HFFc6 (cell line): ENCODE results near the gene RRM1. TPM values are rescaled to one million over a fixed set of nuclear protein-coding genes. Genes with fewer than 3 reads are reported as not detected.
"Not testable (repeated sequence)": the region's sequence is repeated elsewhere in the genome, so short reads cannot be mapped to it uniquely, and the experiment has no call there.

ENCODE experiments used
- DNase-seq: peaks from one replicate; pipeline ENCODE4 v3.0.0-alpha.2; 2018
- H3K27ac Mint-ChIP-seq: 2 replicates; pipeline ENCODE4 v1.8.0; 2020; ENCODE audit warnings: mild to moderate bottlenecking, mixed read lengths
- H3K27me3 Mint-ChIP-seq: 2 replicates; pipeline ENCODE4 v1.8.0; 2021; ENCODE audit warnings: mild to moderate bottlenecking, moderate library complexity, mixed read lengths; ENCODE audit not compliant: insufficient read depth
- H3K36me3 Mint-ChIP-seq: 2 replicates; pipeline ENCODE4 v1.8.0; 2021; ENCODE audit warnings: low read depth, mixed read lengths
- H3K4me1 Mint-ChIP-seq: 2 replicates; pipeline ENCODE4 v1.8.0; 2020; ENCODE audit warnings: low read depth, mixed read lengths
- H3K4me3 Mint-ChIP-seq: 2 replicates; pipeline ENCODE4 v1.8.0; 2020; ENCODE audit warnings: mild to moderate bottlenecking, moderate library complexity, mixed read lengths
- H3K9me3 Mint-ChIP-seq: 2 replicates; pipeline ENCODE4 v1.8.0; 2020; ENCODE audit warnings: mild to moderate bottlenecking, mixed read lengths
- CTCF ChIP-seq: fragments of 200-600 bp; sonication (generic); IDR thresholded peaks from 2 replicates; pipeline ENCODE4 v1.5.0; 2021; ENCODE audit warnings: antibody characterized with exemption, mild to moderate bottlenecking
- total RNA-seq, 6 experiments: library from RNA; stranded (reverse); fragmentation: NEBNext Ultra II Directional; extraction: Animal tissue kit (Norgen Biotek cat#: 25700); gene quantifications; 2 replicates in 1 of 6; 3 replicates in 5 of 6; pipeline ENCODE4 v1.2.3, GENCODE V29; 2021

RRM1 gene
- total RNA-seq, 6 experiments from 2014 or later, result 68.1 to 145 (median 126) TPM

GRCh38 chr11:4140067-4140636 lies 45.6 kb downstream of the RRM1 start:
- Mint-ChIP-seq H3K9me3 (peaks cover 8% of the 10 kb centered on the region), H3K4me3 (no peak overlapping the region), H3K36me3 (peaks cover 60% of the 10 kb centered on the region), H3K27me3 (no peaks in the 10 kb centered on the region; the same call in 1 of the 2 replicates), H3K27ac (no peak overlapping the region), H3K4me1 (peaks cover 11% of the 10 kb centered on the region)
- no peak for DNase-seq
- TF ChIP-seq CTCF, result no peak

GRCh38 chr11:4146070-4146771 lies 51.6 kb downstream of the RRM1 start:
- H3K36me3 Mint-ChIP-seq, result peaks cover 16% of the 10 kb centered on the region
- no peaks in the 10 kb centered on the region for H3K9me3 Mint-ChIP-seq
- TF ChIP-seq CTCF, result no peak
- no peaks in the 10 kb centered on the region for H3K27me3 Mint-ChIP-seq
- no peak overlapping the region for H3K27ac Mint-ChIP-seq
- no peaks in the 10 kb centered on the region for H3K4me1 Mint-ChIP-seq
- H3K4me3 Mint-ChIP-seq, result no peak overlapping the region
- no peak for DNase-seq

- no peak overlapping the region for H3K4me3 Mint-ChIP-seq
- H3K27me3 Mint-ChIP-seq, result no peaks in the 10 kb centered on the region
- no peak for TF ChIP-seq CTCF
- no peak for DNase-seq
- no peaks in the 10 kb centered on the region for H3K9me3 Mint-ChIP-seq
- H3K36me3 Mint-ChIP-seq, result peaks cover 12% of the 10 kb centered on the region; the same call in 1 of the 2 replicates
- H3K27ac Mint-ChIP-seq, result no peak overlapping the region
- H3K4me1 Mint-ChIP-seq, result no peaks in the 10 kb centered on the region
These were observed 52.1 kb downstream of the RRM1 start for GRCh38 chr11:4146772-4147098.

GRCh38 chr11:4154503-4154902 lies 59.9 kb downstream of the RRM1 start:
- H3K4me1 Mint-ChIP-seq, result no peaks in the 10 kb centered on the region
- no peaks in the 10 kb centered on the region for H3K27me3 Mint-ChIP-seq
- no peaks in the 10 kb centered on the region for H3K9me3 Mint-ChIP-seq
- no peak overlapping the region for H3K4me3 Mint-ChIP-seq
- no peaks in the 10 kb centered on the region for H3K36me3 Mint-ChIP-seq
- no peak overlapping the region for H3K27ac Mint-ChIP-seq
- no peak for TF ChIP-seq CTCF
- DNase-seq, result no peak

- Mint-ChIP-seq H3K9me3 (no peaks in the 10 kb centered on the region), H3K36me3 (no peaks in the 10 kb centered on the region), H3K4me1 (no peaks in the 10 kb centered on the region), H3K4me3 (no peak overlapping the region), H3K27ac (no peak overlapping the region), H3K27me3 (no peaks in the 10 kb centered on the region)
- no peak for DNase-seq
- no peak for TF ChIP-seq CTCF
These were observed 62.0 kb downstream of the RRM1 start for GRCh38 chr11:4156571-4156970.

GRCh38 chr11:4158818-4159217 lies 64.2 kb downstream of the RRM1 start:
- not testable (repeated sequence) for DNase-seq, H3K4me3 Mint-ChIP-seq, H3K27me3 Mint-ChIP-seq, H3K4me1 Mint-ChIP-seq, H3K9me3 Mint-ChIP-seq, H3K27ac Mint-ChIP-seq, H3K36me3 Mint-ChIP-seq
